ENCODE measurements around the gene MIP. TPM values are rescaled to one million over a fixed set of nuclear protein-coding genes. Genes with fewer than 3 reads are reported as not detected.

MIP gene
- total and polyA plus RNA-seq, 2 of the 13 experiments (the other 11 are each of a cell fraction or from before 2014, with no cell fraction given): not detected

GRCh38 chr12:56474389-56474788 lies 19.9 kb upstream of the MIP start:
- H2AFZ ChIP-seq (ENCODE audit: low read length): no peak overlapping the region
- peaks cover 2 to 11% of the 10 kb centered on the region in 2 experiments; a peak in 4 of 5 replicates for H3K36me3 ChIP-seq (replicated peaks in 1 of 2; ENCODE audit: control insufficient read depth in 1 of 2, insufficient read depth in 2 of 2, low read length in 2 of 2)
- no peak overlapping the region for H3K9ac ChIP-seq (ENCODE audit: insufficient read depth, low read depth, low read length)
- no peaks in the 10 kb centered on the region for H3K27me3 ChIP-seq (ENCODE audit: control insufficient read depth in 1 of 2, insufficient read depth in 2 of 2, low read length in 2 of 2)
- in situ Hi-C loops (cut with HindIII; ENCODE audit: extremely low pct_ligation_motif_present, low pct_unique_long_range_greater_than_20kb) (no loop called here), intact Hi-C loops (cut with micrococcal nuclease; ENCODE audit: unreplicated experiment) (no loop called here)
- TF ChIP-seq XRCC5 (optimal IDR thresholded peaks at IDR 0.05; ENCODE audit: low read length): no peak
- TF ChIP-seq PRMT3 (CRISPR knock-in tag; IDR thresholded peaks at IDR 0.05; ENCODE audit: borderline replicate concordance, low read depth): no peak
- TF ChIP-seq NCOA2 (CRISPR knock-in tag; IDR thresholded peaks at IDR 0.05): no peak
- no peak for TF ChIP-seq ZNF569 (CRISPR knock-in tag; IDR thresholded peaks at IDR 0.05; ENCODE audit: borderline replicate concordance)
- no peak for TF ChIP-seq CHD4 (IDR thresholded peaks at IDR 0.05; ENCODE audit: borderline replicate concordance, low read length)
- no peak for TF ChIP-seq THRA (CRISPR knock-in tag; IDR thresholded peaks at IDR 0.05; ENCODE audit: borderline replicate concordance)
- no peaks in the 10 kb centered on the region for H4K20me1 ChIP-seq (ENCODE audit: insufficient read depth, low read length)
- no TSS peak for BruUV-seq (replicated peaks)
- WGBS (ENCODE audit: low lambda C conversion rate): 92% methylated on average over 8 of the region's 9 CpGs
- FAIRE-seq (no peak), ATAC-seq (no peak), DNase-seq (ENCODE audit: low spot score) (no peak)
- no peak overlapping the region for H3K27ac ChIP-seq (ENCODE audit: extremely low read length, insufficient read depth, low read length)
- H3K4me3 ChIP-seq (replicated peaks in 1 of 3; ENCODE audit: insufficient read depth in 1 of 3, low read depth in 2 of 3, low read length in 3 of 3): no peak overlapping the region
- H3K9me3 ChIP-seq (ENCODE audit: low read length): no peaks in the 10 kb centered on the region
- H3K4me1 ChIP-seq (ENCODE audit: insufficient read depth, low read length): peaks cover 26% of the 10 kb centered on the region
- H3K4me2 ChIP-seq (ENCODE audit: low read depth, low read length): no peak overlapping the region
- ChIA-PET POLR2A (interaction anchor here (1.4 to 4.0 kb wide), 3 partner anchors 13 to 158 kb away, joined by 3 to 10 read pairs (median 4); partner anchors contain the start of gene GLS2), CTCF (ENCODE audit: low intra/inter-chr PET ratio, low total read pairs) (no interaction called here)
- peaks cover 6% of the 10 kb centered on the region for H3K79me2 ChIP-seq (ENCODE audit: insufficient read depth, low read length)

Data from HepG2 (cell line).